Keratinocyte (primary cell): ENCODE measurements around the gene INHBC.

Experiments
- EZH2 ChIP-seq: IDR thresholded peaks from one replicate; pipeline ENCODE4 v1.6.1; 2012; ENCODE audit warnings: inconsistent platforms, mild to moderate bottlenecking, low read length, moderate library complexity
- TF ChIP-seq, protein P1 (sequence below), 3 experiments: IDR thresholded peaks in 1 of 3; conservative IDR thresholded peaks in 1 of 3; optimal IDR thresholded peaks in 1 of 3; 2 replicates in 2 of 3; 3 replicates in 1 of 3; pipeline versions ENCODE3 to v1.5.1; 2011; ENCODE audit warnings: low read length in 3 of 3, mild to moderate bottlenecking in 3 of 3, moderate library complexity in 2 of 3, control low read depth in 1 of 3, inconsistent platforms in 1 of 3; ENCODE audit not compliant: insufficient read depth in 2 of 3; ENCODE audit errors: extremely low read depth in 1 of 3

DNA sequence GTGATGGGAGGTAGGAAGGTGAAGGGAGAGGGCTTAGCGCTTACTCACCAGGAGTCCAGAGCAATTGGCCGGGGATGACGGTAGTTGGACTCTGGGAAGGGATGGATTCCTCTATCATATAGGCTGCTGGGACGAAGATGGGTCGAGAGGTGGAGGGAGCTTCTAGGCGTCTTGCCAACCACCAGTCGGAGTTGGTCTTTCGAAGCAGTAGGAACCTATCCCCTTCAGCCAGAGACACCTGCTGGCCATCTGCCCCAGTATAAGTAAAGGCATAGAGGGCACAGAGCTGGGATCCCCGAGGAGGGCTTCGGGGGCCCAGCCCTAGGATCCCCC lies 44.4 kb downstream of the INHBC start:
- TF ChIP-seq, protein P1, sequence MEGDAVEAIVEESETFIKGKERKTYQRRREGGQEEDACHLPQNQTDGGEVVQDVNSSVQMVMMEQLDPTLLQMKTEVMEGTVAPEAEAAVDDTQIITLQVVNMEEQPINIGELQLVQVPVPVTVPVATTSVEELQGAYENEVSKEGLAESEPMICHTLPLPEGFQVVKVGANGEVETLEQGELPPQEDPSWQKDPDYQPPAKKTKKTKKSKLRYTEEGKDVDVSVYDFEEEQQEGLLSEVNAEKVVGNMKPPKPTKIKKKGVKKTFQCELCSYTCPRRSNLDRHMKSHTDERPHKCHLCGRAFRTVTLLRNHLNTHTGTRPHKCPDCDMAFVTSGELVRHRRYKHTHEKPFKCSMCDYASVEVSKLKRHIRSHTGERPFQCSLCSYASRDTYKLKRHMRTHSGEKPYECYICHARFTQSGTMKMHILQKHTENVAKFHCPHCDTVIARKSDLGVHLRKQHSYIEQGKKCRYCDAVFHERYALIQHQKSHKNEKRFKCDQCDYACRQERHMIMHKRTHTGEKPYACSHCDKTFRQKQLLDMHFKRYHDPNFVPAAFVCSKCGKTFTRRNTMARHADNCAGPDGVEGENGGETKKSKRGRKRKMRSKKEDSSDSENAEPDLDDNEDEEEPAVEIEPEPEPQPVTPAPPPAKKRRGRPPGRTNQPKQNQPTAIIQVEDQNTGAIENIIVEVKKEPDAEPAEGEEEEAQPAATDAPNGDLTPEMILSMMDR (optimal IDR thresholded peaks at IDR 0.05 in 1 of 3, IDR thresholded peaks at IDR 0.05 in 1 of 3, conservative IDR thresholded peaks at IDR 0.05 in 1 of 3; ENCODE audit: extremely low read depth in 1 of 3, insufficient read depth in 2 of 3, low read length in 3 of 3), result no peak
- no peak for TF ChIP-seq EZH2
